ENCODE measurements around the gene MLXIPL. TPM values are rescaled to one million over a fixed set of nuclear protein-coding genes. Genes with fewer than 3 reads are reported as not detected.

MLXIPL gene
- total RNA-seq, 1 donor from 2014 or later = 0.41 TPM

GRCh38 chr7:73565675-73566340, 58.5 kb downstream of the MLXIPL start:
- H3K4me1 ChIP-seq = no peaks in the 10 kb centered on the region
- DNase-seq = no peak
- no peaks in the 10 kb centered on the region for H3K9me3 ChIP-seq (replicated peaks)
- H3K4me3 ChIP-seq = peak overlapping the region; percentile 31
- intact Hi-C loops (cut with micrococcal nuclease) = no loop called here
- H3K27ac ChIP-seq (replicated peaks) = no peak overlapping the region
- H3K36me3 ChIP-seq = peaks cover 19% of the 10 kb centered on the region
- no peak for TF ChIP-seq CTCF (IDR thresholded peaks at IDR 0.05; ENCODE audit: borderline replicate concordance)
- no peaks in the 10 kb centered on the region for H3K27me3 ChIP-seq (ENCODE audit: low read depth)

- TF ChIP-seq CTCF (IDR thresholded peaks at IDR 0.05; ENCODE audit: borderline replicate concordance) = no peak
- Histone ChIP-seq H3K9me3 (replicated peaks) (no peaks in the 10 kb centered on the region), H3K4me3 (no peak overlapping the region), H3K36me3 (no peaks in the 10 kb centered on the region), H3K27ac (replicated peaks) (peak overlapping the region; percentile 27), H3K27me3 (ENCODE audit: low read depth) (no peaks in the 10 kb centered on the region), H3K4me1 (peaks cover 26% of the 10 kb centered on the region)
- intact Hi-C loops (cut with micrococcal nuclease) = no loop called here
- no peak for DNase-seq
Observed at GRCh38 chr7:73560109-73560835, 64.0 kb downstream of the MLXIPL start.

GRCh38 chr7:73557397-73558257, 66.7 kb downstream of the MLXIPL start, which contains the start of gene BCL7B:
BCL7B (minus strand) TSS chr7:73557690; CDS start chr7:73557578, 112 bp downstream.
- Histone ChIP-seq H3K27ac (replicated peaks) (peak within 1 kb of the TSS; percentile 100), H3K4me1 (peaks cover 50% of the 10 kb centered on the region), H3K27me3 (ENCODE audit: low read depth) (no peaks in the 10 kb centered on the region), H3K4me3 (peak within 1 kb of the TSS; percentile 77), H3K36me3 (peaks cover 22% of the 10 kb centered on the region), H3K9me3 (replicated peaks) (no peaks in the 10 kb centered on the region)
- intact Hi-C loops (cut with micrococcal nuclease) = no loop called here
- no peak for TF ChIP-seq CTCF (IDR thresholded peaks at IDR 0.05; ENCODE audit: borderline replicate concordance)
- DNase-seq = peak; percentile 65

GRCh38 chr7:73557108-73557396, 67.3 kb downstream of the MLXIPL start:
- no peaks in the 10 kb centered on the region for H3K27me3 ChIP-seq (ENCODE audit: low read depth)
- H3K36me3 ChIP-seq = peaks cover 27% of the 10 kb centered on the region
- peak overlapping the region; percentile 100 for H3K27ac ChIP-seq (replicated peaks)
- peak overlapping the region; percentile 77 for H3K4me3 ChIP-seq
- DNase-seq = peak; percentile 94
- H3K9me3 ChIP-seq (replicated peaks) = no peaks in the 10 kb centered on the region
- peaks cover 50% of the 10 kb centered on the region for H3K4me1 ChIP-seq
- TF ChIP-seq CTCF (IDR thresholded peaks at IDR 0.05; ENCODE audit: borderline replicate concordance) = no peak
- intact Hi-C loops (cut with micrococcal nuclease) = no loop called here
